HG03095 (cell line): Measurements from ENCODE around the gene SLC25A6.
"Not testable (repeated sequence)": the region's sequence is repeated elsewhere in the genome, so short reads cannot be mapped to it uniquely, and the experiment has no call there.

Experiments used
- ATAC-seq: cut with Tn5 transposase; IDR thresholded peaks from one replicate; pipeline ENCODE4 v1.9.1; 2021; ENCODE audit warnings: moderate library complexity; ENCODE audit not compliant: unreplicated experiment

Gene SLC25A6

GRCh38 chrX:1355131-1356046, 36.5 kb downstream of the SLC25A6 start:
- no peak for ATAC-seq

DNA sequence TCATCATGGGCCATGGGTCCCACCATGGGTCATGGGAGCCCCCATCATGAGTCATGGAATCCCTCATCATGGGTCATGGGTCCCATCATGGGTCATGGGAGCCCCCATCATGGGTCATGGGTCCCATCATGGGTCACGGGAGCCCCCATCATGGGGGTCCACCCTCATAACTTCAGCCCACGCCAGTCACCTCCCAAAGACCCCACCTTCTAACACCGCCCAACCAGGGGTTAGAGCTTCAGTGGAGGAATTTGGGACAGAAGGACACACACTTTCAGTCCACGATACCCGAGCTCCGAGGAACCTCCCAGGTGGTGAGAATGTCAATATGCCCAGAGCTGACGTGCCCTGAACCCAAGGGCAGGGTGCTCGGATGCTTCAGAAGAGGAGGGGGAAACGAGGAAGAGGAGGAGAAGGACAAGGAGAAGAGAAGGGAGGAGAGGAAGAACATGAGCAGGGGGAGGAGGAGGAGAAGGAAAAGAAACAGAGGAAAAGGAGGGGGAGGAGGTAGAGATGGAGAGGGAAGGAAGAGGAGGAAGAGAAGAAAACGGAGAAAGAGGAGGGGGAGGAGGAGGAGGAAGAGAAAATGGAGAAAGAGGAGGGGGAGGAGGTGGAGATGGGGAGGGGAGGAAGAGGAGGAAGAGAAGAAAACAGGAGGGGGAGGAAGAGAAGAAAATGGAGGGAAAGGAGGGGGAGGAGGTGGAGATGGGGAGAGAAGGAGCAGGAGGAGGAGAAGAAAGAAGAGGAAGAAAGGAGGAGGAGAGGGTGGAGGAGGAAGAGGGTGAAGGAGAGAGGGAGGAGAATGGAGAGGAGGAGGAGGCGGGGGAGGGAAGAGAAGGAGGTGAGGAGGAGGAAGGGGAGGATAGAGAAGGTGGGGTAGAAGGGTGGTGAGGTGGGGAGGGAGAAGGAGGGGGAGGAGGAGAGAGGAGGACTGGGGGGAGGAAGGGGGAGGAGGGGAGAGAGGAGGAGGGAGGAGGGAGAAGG, 37.6 kb downstream of the SLC25A6 start:
- no peak for ATAC-seq

DNA sequence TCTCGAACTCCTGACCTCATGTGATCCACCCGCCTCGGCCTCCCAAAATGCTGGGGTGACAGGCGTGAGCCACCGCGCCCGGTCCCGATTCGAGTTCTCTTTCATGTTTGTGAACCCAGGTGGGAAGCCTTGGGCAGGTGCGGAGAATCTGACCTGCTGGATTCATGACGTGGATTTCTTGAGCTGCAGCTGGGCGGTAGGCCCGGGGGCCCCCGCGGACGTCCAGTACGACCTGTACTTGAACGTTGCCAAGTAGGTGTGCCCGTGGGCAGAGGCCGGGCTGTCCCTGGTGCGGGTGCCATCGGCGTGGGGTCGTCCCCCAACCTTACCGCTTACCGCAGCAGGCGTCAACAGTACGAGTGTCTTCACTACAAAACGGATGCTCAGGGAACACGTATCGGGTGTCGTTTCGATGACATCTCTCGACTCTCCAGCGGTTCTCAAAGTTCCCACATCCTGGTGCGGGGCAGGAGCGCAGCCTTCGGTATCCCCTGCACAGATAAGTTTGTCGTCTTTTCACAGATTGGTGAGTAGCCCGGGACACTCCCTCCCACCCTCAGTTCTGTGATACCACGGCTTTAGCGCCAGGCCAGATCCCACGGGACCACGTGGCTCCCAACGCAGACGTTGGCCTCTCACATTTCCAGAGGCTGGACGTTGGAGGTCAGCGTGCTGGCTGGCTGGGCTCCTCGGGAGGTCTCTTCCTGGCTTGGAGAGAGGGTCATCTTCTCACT, 39.8 kb downstream of the SLC25A6 start:
- no peak for ATAC-seq

GRCh38 chrX:1349606-1350005, 42.3 kb downstream of the SLC25A6 start:
- not testable (repeated sequence) for ATAC-seq

- no peak for ATAC-seq
These were observed 50.2 kb downstream of the SLC25A6 start for GRCh38 chrX:1341545-1342184.

DNA sequence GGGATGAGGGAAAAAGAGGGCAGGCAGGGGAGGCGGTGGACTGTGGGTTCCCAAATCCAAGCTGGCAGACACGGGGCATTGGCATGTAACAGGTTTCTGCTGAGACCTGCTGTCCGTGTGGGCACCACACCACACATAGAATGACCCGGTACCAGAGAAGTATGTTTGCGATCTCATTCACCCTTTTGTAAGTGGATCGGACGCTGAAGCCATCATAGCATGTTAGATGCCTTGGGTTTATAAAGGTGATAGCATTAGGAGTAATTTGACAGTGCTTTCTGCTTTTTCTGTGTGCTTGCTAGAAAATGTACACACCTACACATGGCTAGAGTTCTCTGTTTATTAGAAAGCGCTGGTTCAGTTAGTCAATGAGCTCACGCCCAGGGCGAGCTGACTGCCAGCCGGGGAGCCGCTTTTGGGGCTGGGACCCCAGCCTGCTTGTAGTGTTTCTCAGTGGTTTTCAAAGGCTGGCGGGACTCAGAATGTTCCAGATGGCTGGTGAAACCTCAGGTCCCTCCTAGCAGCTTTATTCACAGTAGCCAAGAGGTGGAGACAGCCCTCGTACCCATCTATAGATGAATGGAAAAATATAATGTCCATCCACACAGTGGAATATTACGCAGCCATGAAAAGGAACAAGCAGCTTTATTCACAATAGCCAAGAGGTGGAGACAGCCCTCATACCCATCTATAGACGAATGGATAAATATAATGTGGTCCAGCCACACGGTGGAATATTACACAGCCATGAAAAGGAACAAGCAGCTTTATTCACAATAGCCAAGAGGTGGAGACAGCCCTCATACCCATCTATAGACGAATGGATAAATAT, 54.7 kb downstream of the SLC25A6 start:
- ATAC-seq, result peak; percentile 30

DNA sequence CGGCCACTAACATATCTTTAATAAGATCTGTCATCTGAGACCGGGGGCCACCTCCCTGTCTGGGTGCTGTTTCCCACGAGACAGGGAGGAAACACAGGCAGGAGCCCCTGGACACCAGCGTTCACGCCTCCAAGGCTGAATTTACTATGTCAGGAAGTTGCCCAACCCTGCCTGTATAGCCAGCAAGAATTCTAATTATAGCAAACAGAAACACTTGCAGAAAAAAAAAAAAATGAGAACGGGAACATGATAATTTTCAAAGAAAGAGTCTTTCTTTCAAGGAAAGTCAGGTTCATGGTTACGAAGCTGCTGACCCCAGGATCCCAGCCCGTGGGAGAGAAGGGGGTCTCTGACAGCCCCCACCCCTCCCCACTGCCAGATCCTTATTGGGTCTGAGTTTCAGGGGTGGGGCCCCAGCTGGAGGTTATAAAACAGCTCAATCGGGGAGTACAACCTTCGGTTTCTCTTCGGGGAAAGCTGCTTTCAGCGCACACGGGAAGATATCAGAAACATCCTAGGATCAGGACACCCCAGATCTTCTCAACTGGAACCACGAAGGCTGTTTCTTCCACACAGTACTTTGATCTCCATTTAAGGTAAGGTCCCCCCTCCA, 55.5 kb downstream of the SLC25A6 start, which contains the start of gene IL3RA:
Gene IL3RA (plus strand): TSS at position 455 of the 613 bp plus-strand sequence. CDS start 4,981 bp downstream, outside the sequence.
- peak; percentile 59 for ATAC-seq
